Neural progenitor cell (in vitro differentiated cells): ENCODE measurements around the gene SNCG. TPM values are rescaled to one million over a fixed set of nuclear protein-coding genes. Genes with fewer than 3 reads are reported as not detected.

Experiments used
- DNase-seq: peaks from one replicate; pipeline ENCODE4 v3.0.0-alpha.2; 2016; ENCODE audit warnings: low spot score
- H2AFZ ChIP-seq: fragments of 200-600 bp; sonication (generic); replicated peaks from 2 replicates; pipeline ENCODE4 v1.6.1; 2016; ENCODE audit warnings: antibody characterized with exemption
- H3F3A ChIP-seq: fragments of 200-600 bp; sonication (generic); 2 replicates; pipeline ENCODE4 v1.6.1; 2016; ENCODE audit warnings: antibody characterized with exemption, low read depth
- H3K27ac ChIP-seq: fragments of 200-600 bp; sonication (generic); 2 replicates; pipeline ENCODE4 v1.5.1; 2016; ENCODE audit warnings: mild to moderate bottlenecking
- H3K27me3 ChIP-seq: fragments of 200-600 bp; sonication (generic); 2 replicates; pipeline ENCODE4 v1.6.1; 2016; ENCODE audit warnings: mild to moderate bottlenecking, moderate library complexity
- H3K36me3 ChIP-seq: fragments of 200-600 bp; sonication (generic); 2 replicates; pipeline ENCODE4 v1.5.1; 2016
- H3K4me1 ChIP-seq: fragments of 200-600 bp; sonication (generic); 2 replicates; pipeline ENCODE4 v1.6.1; 2016; ENCODE audit warnings: mixed run types
- H3K4me2 ChIP-seq: fragments of 200-600 bp; sonication (generic); 2 replicates; pipeline ENCODE4 v1.6.1; 2016
- H3K4me3 ChIP-seq: fragments of 200-600 bp; sonication (generic); 2 replicates; pipeline ENCODE4 v1.5.1; 2016
- H3K79me2 ChIP-seq: fragments of 200-600 bp; sonication (generic); 2 replicates; pipeline ENCODE4 v1.6.1; 2016; ENCODE audit warnings: low read depth
- H3K9ac ChIP-seq: fragments of 200-600 bp; sonication (generic); 2 replicates; pipeline ENCODE4 v1.6.1; 2016
- H3K9me3 ChIP-seq: fragments of 200-600 bp; sonication (generic); 2 replicates; pipeline ENCODE4 v1.5.1; 2016; ENCODE audit warnings: low read depth
- H4K20me1 ChIP-seq: fragments of 200-600 bp; sonication (generic); 2 replicates; pipeline ENCODE4 v1.6.1; 2016; ENCODE audit warnings: low read depth
- H3K27ac Mint-ChIP-seq: 3 replicates; pipeline ENCODE4 v1.8.0; 2021; ENCODE audit warnings: mixed read lengths
- H3K27me3 Mint-ChIP-seq: 2 replicates; pipeline ENCODE4 v1.8.0; 2022; ENCODE audit warnings: low read depth, mild to moderate bottlenecking, inconsistent platforms, moderate library complexity, mixed read lengths; ENCODE audit not compliant: insufficient read depth
- H3K36me3 Mint-ChIP-seq: 3 replicates; pipeline ENCODE4 v1.8.0; 2021; ENCODE audit warnings: mixed read lengths
- H3K4me1 Mint-ChIP-seq: 3 replicates; pipeline ENCODE4 v1.8.0; 2021; ENCODE audit warnings: mixed read lengths
- H3K4me3 Mint-ChIP-seq: 3 replicates; pipeline ENCODE4 v1.8.0; 2021; ENCODE audit warnings: mild to moderate bottlenecking, moderate library complexity, mixed read lengths
- H3K9me3 Mint-ChIP-seq: 3 replicates; pipeline ENCODE4 v1.8.0; 2020; ENCODE audit warnings: mixed read lengths
- EZH2 ChIP-seq: fragments of 200-600 bp; sonication (generic); IDR thresholded peaks from 2 replicates; pipeline ENCODE4 v1.6.1; 2017; ENCODE audit warnings: antibody characterized with exemption, mild to moderate bottlenecking, moderate library complexity
- EZH2phosphoT487 ChIP-seq: fragments of 200-600 bp; sonication (generic); IDR thresholded peaks from 2 replicates; pipeline ENCODE4 v1.6.1; 2017; ENCODE audit warnings: antibody characterized with exemption
- total RNA-seq: library from RNA; depleted of rRNA; stranded (reverse); fragments of >200 nt; gene quantifications from 2 replicates; pipeline ENCODE4 v1.2.3, GENCODE V29; 2015; ENCODE audit warnings: low replicate concordance
- TF ChIP-seq, protein P1 (sequence below): fragments of 200-600 bp; sonication (generic); IDR thresholded peaks from 2 replicates; pipeline ENCODE4 v1.5.1; 2017; ENCODE audit warnings: antibody characterized with exemption, mild to moderate bottlenecking

The SNCG gene
- total RNA-seq, 1 donor from 2014 or later = not detected

DNA sequence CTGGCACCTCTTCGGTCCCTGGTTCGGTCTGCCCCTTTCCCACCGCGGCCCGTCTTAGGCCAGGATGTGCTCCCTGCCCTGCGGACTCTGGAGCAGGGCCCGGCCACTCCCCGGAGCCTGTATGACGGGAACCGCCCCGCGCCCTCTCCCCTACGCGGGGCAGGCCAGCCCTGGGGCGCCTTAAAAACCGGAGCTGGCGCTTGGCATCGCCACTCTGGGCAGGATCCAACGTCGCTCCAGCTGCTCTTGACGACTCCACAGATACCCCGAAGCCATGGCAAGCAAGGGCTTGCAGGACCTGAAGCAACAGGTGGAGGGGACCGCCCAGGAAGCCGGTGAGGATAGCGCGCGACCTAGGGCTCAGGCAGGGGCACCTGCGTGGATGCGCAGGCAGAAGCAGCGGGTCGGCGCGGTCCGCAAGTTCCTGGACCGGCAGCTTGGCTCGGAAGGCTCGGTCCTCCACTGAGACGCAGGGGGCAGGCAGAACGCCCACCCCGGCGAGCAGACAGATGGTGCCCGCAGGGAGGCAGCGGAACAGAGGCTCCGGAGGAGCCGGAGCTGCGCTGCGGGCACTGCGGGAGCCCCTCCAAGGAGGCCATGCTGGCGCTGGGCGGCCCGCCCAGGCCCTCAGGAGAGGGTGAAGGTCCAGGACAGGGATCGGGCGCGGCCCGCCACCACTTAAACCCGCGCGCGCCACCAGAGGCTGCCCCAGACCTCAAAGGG, 10.0 kb downstream of the SNCG start, which contains the start of gene ADIRF:
Gene ADIRF, plus strand, starts transcription at position 212 of the 723 bp plus-strand sequence. Its CDS starts 63 bp downstream, at position 275.
- Mint-ChIP-seq H3K36me3 (no peaks in the 10 kb centered on the region), H3K9me3 (no peaks in the 10 kb centered on the region), H3K4me1 (peaks cover 38% of the 10 kb centered on the region), H3K4me3 (no peak within 1 kb of the TSS), H3K27me3 (peaks cover 17% of the 10 kb centered on the region), H3K27ac (peak within 1 kb of the TSS; percentile 50)
- TF ChIP-seq EZH2 (no peak), EZH2phosphoT487 (no peak)
- TF ChIP-seq, protein P1, sequence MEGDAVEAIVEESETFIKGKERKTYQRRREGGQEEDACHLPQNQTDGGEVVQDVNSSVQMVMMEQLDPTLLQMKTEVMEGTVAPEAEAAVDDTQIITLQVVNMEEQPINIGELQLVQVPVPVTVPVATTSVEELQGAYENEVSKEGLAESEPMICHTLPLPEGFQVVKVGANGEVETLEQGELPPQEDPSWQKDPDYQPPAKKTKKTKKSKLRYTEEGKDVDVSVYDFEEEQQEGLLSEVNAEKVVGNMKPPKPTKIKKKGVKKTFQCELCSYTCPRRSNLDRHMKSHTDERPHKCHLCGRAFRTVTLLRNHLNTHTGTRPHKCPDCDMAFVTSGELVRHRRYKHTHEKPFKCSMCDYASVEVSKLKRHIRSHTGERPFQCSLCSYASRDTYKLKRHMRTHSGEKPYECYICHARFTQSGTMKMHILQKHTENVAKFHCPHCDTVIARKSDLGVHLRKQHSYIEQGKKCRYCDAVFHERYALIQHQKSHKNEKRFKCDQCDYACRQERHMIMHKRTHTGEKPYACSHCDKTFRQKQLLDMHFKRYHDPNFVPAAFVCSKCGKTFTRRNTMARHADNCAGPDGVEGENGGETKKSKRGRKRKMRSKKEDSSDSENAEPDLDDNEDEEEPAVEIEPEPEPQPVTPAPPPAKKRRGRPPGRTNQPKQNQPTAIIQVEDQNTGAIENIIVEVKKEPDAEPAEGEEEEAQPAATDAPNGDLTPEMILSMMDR = no peak
- Histone ChIP-seq H3K27ac (no peak within 1 kb of the TSS), H3K9ac (no peak within 1 kb of the TSS), H3K36me3 (no peaks in the 10 kb centered on the region), H4K20me1 (no peaks in the 10 kb centered on the region), H2AFZ (no peak within 1 kb of the TSS), H3K4me1 (peaks cover 35% of the 10 kb centered on the region), H3K4me2 (peak within 1 kb of the TSS; percentile 79), H3F3A (peaks cover 32% of the 10 kb centered on the region), H3K9me3 (no peaks in the 10 kb centered on the region), H3K79me2 (no peaks in the 10 kb centered on the region), H3K4me3 (no peak within 1 kb of the TSS), H3K27me3 (peaks cover 28% of the 10 kb centered on the region)
- DNase-seq = no peak

DNA sequence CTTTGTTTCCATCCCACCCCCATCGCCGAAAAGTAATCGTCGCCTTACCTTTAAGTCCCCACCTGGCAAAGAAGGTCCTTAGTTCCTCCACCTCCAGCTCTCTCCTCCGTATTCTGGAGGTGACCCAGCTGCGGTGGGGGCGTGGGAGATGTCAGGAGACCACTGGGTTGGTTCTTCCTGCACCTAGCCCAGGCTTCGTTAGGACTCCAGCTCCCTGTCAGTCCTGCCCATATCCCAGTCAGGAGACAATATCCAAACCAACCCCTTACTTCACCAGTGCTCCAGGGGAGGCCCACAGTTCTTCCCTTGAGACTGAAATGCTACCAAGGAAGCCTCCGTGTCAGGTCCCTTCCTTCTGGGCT, 10.6 kb downstream of the SNCG start:
- Mint-ChIP-seq H3K27ac (peak overlapping the region; percentile 50), H3K36me3 (no peaks in the 10 kb centered on the region), H3K9me3 (no peaks in the 10 kb centered on the region), H3K4me3 (no peak overlapping the region), H3K27me3 (peaks cover 17% of the 10 kb centered on the region), H3K4me1 (peaks cover 38% of the 10 kb centered on the region)
- Histone ChIP-seq H3K4me2 (no peak overlapping the region), H3K4me1 (peaks cover 35% of the 10 kb centered on the region), H3F3A (peaks cover 32% of the 10 kb centered on the region), H2AFZ (no peak overlapping the region), H3K4me3 (no peak overlapping the region), H3K36me3 (no peaks in the 10 kb centered on the region), H3K27ac (no peak overlapping the region), H4K20me1 (no peaks in the 10 kb centered on the region), H3K9ac (no peak overlapping the region), H3K9me3 (no peaks in the 10 kb centered on the region), H3K79me2 (no peaks in the 10 kb centered on the region), H3K27me3 (peaks cover 30% of the 10 kb centered on the region)
- no peak for TF ChIP-seq EZH2phosphoT487
- TF ChIP-seq, protein P1 = no peak
- DNase-seq = no peak

DNA sequence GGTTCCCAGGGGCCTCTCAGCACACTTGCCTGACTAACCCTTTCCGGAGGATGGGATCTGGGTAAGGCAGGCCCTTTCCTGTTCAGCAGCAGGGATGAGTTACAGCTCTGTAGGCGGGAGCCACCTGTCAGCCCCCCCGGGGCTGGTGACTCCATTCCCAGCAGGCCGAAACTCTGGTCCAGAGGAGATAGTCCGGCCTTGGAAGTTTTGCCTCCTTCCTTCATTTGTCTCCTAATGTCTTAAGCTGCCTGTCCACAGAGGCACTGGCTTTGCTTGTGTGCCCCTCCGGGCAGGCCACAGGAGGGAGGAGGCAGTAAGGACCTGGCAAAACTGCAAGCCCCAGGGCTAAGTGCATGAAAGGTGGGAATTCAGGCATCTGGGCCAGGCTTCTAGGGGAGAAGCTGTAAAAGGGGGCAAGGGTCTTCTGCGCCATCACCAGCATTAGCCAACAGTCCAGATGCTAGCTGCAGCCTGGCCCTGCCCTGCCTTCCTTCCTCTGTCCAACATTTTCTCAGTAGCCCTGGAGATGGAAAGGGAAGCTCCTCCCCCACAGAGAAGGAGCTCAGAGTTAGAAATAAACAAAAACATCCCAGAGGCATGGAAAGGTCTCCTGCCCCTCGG, 11.1 kb downstream of the SNCG start:
- peaks cover 17% of the 10 kb centered on the region for H3K27me3 Mint-ChIP-seq
- no peaks in the 10 kb centered on the region for H3K9me3 ChIP-seq
- H3K27ac ChIP-seq = no peak overlapping the region
- H3K4me1 ChIP-seq = peaks cover 35% of the 10 kb centered on the region
- H3K4me3 ChIP-seq = no peak overlapping the region
- no peak overlapping the region for H3K9ac ChIP-seq
- H2AFZ ChIP-seq = no peak overlapping the region
- H3K36me3 Mint-ChIP-seq = no peaks in the 10 kb centered on the region
- DNase-seq = no peak
- H3K4me2 ChIP-seq = peak overlapping the region; percentile 79
- no peaks in the 10 kb centered on the region for H3K79me2 ChIP-seq
- TF ChIP-seq EZH2 = no peak
- TF ChIP-seq EZH2phosphoT487 = no peak
- TF ChIP-seq, protein P1 = no peak
- peak overlapping the region; percentile 30 for H3K4me3 Mint-ChIP-seq
- peak overlapping the region; percentile 50 for H3K27ac Mint-ChIP-seq
- H3K27me3 ChIP-seq = peaks cover 30% of the 10 kb centered on the region
- no peaks in the 10 kb centered on the region for H3K9me3 Mint-ChIP-seq
- H4K20me1 ChIP-seq = no peaks in the 10 kb centered on the region
- peaks cover 38% of the 10 kb centered on the region for H3K4me1 Mint-ChIP-seq
- peaks cover 32% of the 10 kb centered on the region for H3F3A ChIP-seq
- no peaks in the 10 kb centered on the region for H3K36me3 ChIP-seq
